ENCODE data around the gene UBE2H.

Gene UBE2H

GRCh38 chr7:129821476-129821875 lies 131.3 kb downstream of the UBE2H start:
- Histone ChIP-seq H3K27ac (ENCODE audit: low read depth, low read length) (no peak overlapping the region), H3K9ac (ENCODE audit: low read length) (no peak overlapping the region), H3K27me3 (ENCODE audit: control insufficient read depth, insufficient read depth, low read length) (no peaks in the 10 kb centered on the region)

GRCh38 chr7:129816742-129817141 lies 136.0 kb downstream of the UBE2H start:
- H3K27me3 ChIP-seq (ENCODE audit: control insufficient read depth, insufficient read depth, low read length): no peaks in the 10 kb centered on the region
- no peaks in the 10 kb centered on the region; the same call in 1 of the 2 replicates for H3K9me3 ChIP-seq (ENCODE audit: control insufficient read depth, insufficient read depth, low read depth, low read length)

More at GRCh38 chr7:129821476-129821875, 131.3 kb downstream of the UBE2H start:
- no peak overlapping the region for H3K4me3 ChIP-seq (ENCODE audit: low read depth, low read length)
- 0 out of 2 replicates have a peak, but pooled peaks cover 6% of the 10 kb centered on the region for H3K4me1 ChIP-seq (ENCODE audit: control insufficient read depth, insufficient read depth, low read length)
- no peaks in the 10 kb centered on the region; the same call in 1 of the 2 replicates for H3K9me3 ChIP-seq (ENCODE audit: control insufficient read depth, insufficient read depth, low read depth, low read length)
- H3K36me3 ChIP-seq (ENCODE audit: control insufficient read depth, insufficient read depth, low read length): no peaks in the 10 kb centered on the region

GRCh38 chr7:129807863-129808262 lies 144.9 kb downstream of the UBE2H start:
- no peaks in the 10 kb centered on the region for H3K27me3 ChIP-seq (ENCODE audit: control insufficient read depth, insufficient read depth, low read length)
- H3K9me3 ChIP-seq (ENCODE audit: control insufficient read depth, insufficient read depth, low read depth, low read length): no peaks in the 10 kb centered on the region

More at GRCh38 chr7:129816742-129817141, 136.0 kb downstream of the UBE2H start:
- no peak overlapping the region for H3K4me3 ChIP-seq (ENCODE audit: low read depth, low read length)
- H3K4me1 ChIP-seq (ENCODE audit: control insufficient read depth, insufficient read depth, low read length): no peaks in the 10 kb centered on the region
- H3K9ac ChIP-seq (ENCODE audit: low read length): no peak overlapping the region
- no peaks in the 10 kb centered on the region for H3K36me3 ChIP-seq (ENCODE audit: control insufficient read depth, insufficient read depth, low read length)
- no peak overlapping the region for H3K27ac ChIP-seq (ENCODE audit: low read depth, low read length)

GRCh38 chr7:129804890-129805719 lies 147.7 kb downstream of the UBE2H start:
- H3K4me3 ChIP-seq (ENCODE audit: low read depth, low read length): no peak overlapping the region
- no peaks in the 10 kb centered on the region for H3K36me3 ChIP-seq (ENCODE audit: control insufficient read depth, insufficient read depth, low read length)
- peaks cover 14% of the 10 kb centered on the region; the same call in 1 of the 2 replicates for H3K4me1 ChIP-seq (ENCODE audit: control insufficient read depth, insufficient read depth, low read length)

More at GRCh38 chr7:129807863-129808262, 144.9 kb downstream of the UBE2H start:
- Histone ChIP-seq H3K4me3 (ENCODE audit: low read depth, low read length) (no peak overlapping the region), H3K27ac (ENCODE audit: low read depth, low read length) (no peak overlapping the region), H3K9ac (ENCODE audit: low read length) (no peak overlapping the region), H3K4me1 (ENCODE audit: control insufficient read depth, insufficient read depth, low read length) (no peaks in the 10 kb centered on the region), H3K36me3 (ENCODE audit: control insufficient read depth, insufficient read depth, low read length) (no peaks in the 10 kb centered on the region)

GRCh38 chr7:129804111-129804889 lies 148.5 kb downstream of the UBE2H start:
- H3K27ac ChIP-seq (ENCODE audit: low read depth, low read length): no peak overlapping the region
- no peaks in the 10 kb centered on the region for H3K36me3 ChIP-seq (ENCODE audit: control insufficient read depth, insufficient read depth, low read length)
- peaks cover 14% of the 10 kb centered on the region; the same call in 1 of the 2 replicates for H3K4me1 ChIP-seq (ENCODE audit: control insufficient read depth, insufficient read depth, low read length)
- H3K27me3 ChIP-seq (ENCODE audit: control insufficient read depth, insufficient read depth, low read length): no peaks in the 10 kb centered on the region
- H3K9ac ChIP-seq (ENCODE audit: low read length): no peak overlapping the region
- H3K9me3 ChIP-seq (ENCODE audit: control insufficient read depth, insufficient read depth, low read depth, low read length): no peaks in the 10 kb centered on the region
- H3K4me3 ChIP-seq (ENCODE audit: low read depth, low read length): no peak overlapping the region

More at GRCh38 chr7:129804890-129805719, 147.7 kb downstream of the UBE2H start:
- Histone ChIP-seq H3K27me3 (ENCODE audit: control insufficient read depth, insufficient read depth, low read length) (no peaks in the 10 kb centered on the region), H3K9me3 (ENCODE audit: control insufficient read depth, insufficient read depth, low read depth, low read length) (no peaks in the 10 kb centered on the region), H3K9ac (ENCODE audit: low read length) (no peak overlapping the region), H3K27ac (ENCODE audit: low read depth, low read length) (no peak overlapping the region)

- Histone ChIP-seq H3K4me1 (ENCODE audit: control insufficient read depth, insufficient read depth, low read length) (peaks cover 14% of the 10 kb centered on the region; the same call in 1 of the 2 replicates), H3K9ac (ENCODE audit: low read length) (no peak overlapping the region)
Observed at GRCh38 chr7:129803546-129804081, 149.1 kb downstream of the UBE2H start.

GRCh38 chr7:129801882-129802281 lies 150.9 kb downstream of the UBE2H start:
- no peaks in the 10 kb centered on the region for H3K9me3 ChIP-seq (ENCODE audit: control insufficient read depth, insufficient read depth, low read depth, low read length)
- no peak overlapping the region for H3K27ac ChIP-seq (ENCODE audit: low read depth, low read length)
- no peaks in the 10 kb centered on the region for H3K36me3 ChIP-seq (ENCODE audit: control insufficient read depth, insufficient read depth, low read length)
- H3K4me1 ChIP-seq (ENCODE audit: control insufficient read depth, insufficient read depth, low read length): peaks cover 27% of the 10 kb centered on the region
- H3K4me3 ChIP-seq (ENCODE audit: low read depth, low read length): no peak overlapping the region
- H3K9ac ChIP-seq (ENCODE audit: low read length): no peak overlapping the region
- no peaks in the 10 kb centered on the region for H3K27me3 ChIP-seq (ENCODE audit: control insufficient read depth, insufficient read depth, low read length)

More at GRCh38 chr7:129803546-129804081, 149.1 kb downstream of the UBE2H start:
- H3K9me3 ChIP-seq (ENCODE audit: control insufficient read depth, insufficient read depth, low read depth, low read length): no peaks in the 10 kb centered on the region
- H3K27ac ChIP-seq (ENCODE audit: low read depth, low read length): no peak overlapping the region
- H3K36me3 ChIP-seq (ENCODE audit: control insufficient read depth, insufficient read depth, low read length): no peaks in the 10 kb centered on the region
- H3K27me3 ChIP-seq (ENCODE audit: control insufficient read depth, insufficient read depth, low read length): no peaks in the 10 kb centered on the region
- no peak overlapping the region for H3K4me3 ChIP-seq (ENCODE audit: low read depth, low read length)

- Histone ChIP-seq H3K36me3 (ENCODE audit: control insufficient read depth, insufficient read depth, low read length) (no peaks in the 10 kb centered on the region), H3K4me3 (ENCODE audit: low read depth, low read length) (no peak overlapping the region), H3K27me3 (ENCODE audit: control insufficient read depth, insufficient read depth, low read length) (no peaks in the 10 kb centered on the region), H3K9ac (ENCODE audit: low read length) (no peak overlapping the region), H3K4me1 (ENCODE audit: control insufficient read depth, insufficient read depth, low read length) (peaks cover 27% of the 10 kb centered on the region), H3K27ac (ENCODE audit: low read depth, low read length) (no peak overlapping the region), H3K9me3 (ENCODE audit: control insufficient read depth, insufficient read depth, low read depth, low read length) (no peaks in the 10 kb centered on the region)
Observed at GRCh38 chr7:129800901-129801300, 151.9 kb downstream of the UBE2H start.

GRCh38 chr7:129799350-129799955 lies 153.3 kb downstream of the UBE2H start:
- H3K9me3 ChIP-seq (ENCODE audit: control insufficient read depth, insufficient read depth, low read depth, low read length): no peaks in the 10 kb centered on the region

GRCh38 chr7:129798616-129799349 lies 154.0 kb downstream of the UBE2H start:
- no peak overlapping the region for H3K4me3 ChIP-seq (ENCODE audit: low read depth, low read length)
- no peak overlapping the region for H3K27ac ChIP-seq (ENCODE audit: low read depth, low read length)
- no peak overlapping the region for H3K9ac ChIP-seq (ENCODE audit: low read length)
- H3K36me3 ChIP-seq (ENCODE audit: control insufficient read depth, insufficient read depth, low read length): no peaks in the 10 kb centered on the region
- no peaks in the 10 kb centered on the region for H3K9me3 ChIP-seq (ENCODE audit: control insufficient read depth, insufficient read depth, low read depth, low read length)
- peaks cover 27% of the 10 kb centered on the region for H3K4me1 ChIP-seq (ENCODE audit: control insufficient read depth, insufficient read depth, low read length)
- H3K27me3 ChIP-seq (ENCODE audit: control insufficient read depth, insufficient read depth, low read length): peaks cover 4% of the 10 kb centered on the region; the same call in 1 of the 2 replicates

More at GRCh38 chr7:129799350-129799955, 153.3 kb downstream of the UBE2H start:
- Histone ChIP-seq H3K27me3 (ENCODE audit: control insufficient read depth, insufficient read depth, low read length) (peaks cover under 1% of the 10 kb centered on the region; the same call in 1 of the 2 replicates), H3K9ac (ENCODE audit: low read length) (no peak overlapping the region), H3K36me3 (ENCODE audit: control insufficient read depth, insufficient read depth, low read length) (no peaks in the 10 kb centered on the region), H3K27ac (ENCODE audit: low read depth, low read length) (no peak overlapping the region), H3K4me1 (ENCODE audit: control insufficient read depth, insufficient read depth, low read length) (peaks cover 27% of the 10 kb centered on the region), H3K4me3 (ENCODE audit: low read depth, low read length) (no peak overlapping the region)

Measured in HUES6 (cell line).